Measurements from ENCODE around the gene COLGALT1. TPM values are rescaled to one million over a fixed set of nuclear protein-coding genes. Genes with fewer than 3 reads are reported as not detected.
A peak's percentile ranks its signal among the peaks of the same experiment; 100 is the strongest.
"Not testable (repeated sequence)": the region's sequence is repeated elsewhere in the genome, so short reads cannot be mapped to it uniquely, and the experiment has no call there.

COLGALT1 gene
- polyA plus RNA-seq, 2 of the 4 experiments (the other 2 are of a cell fraction): 57.1 to 64.4 TPM

DNA sequence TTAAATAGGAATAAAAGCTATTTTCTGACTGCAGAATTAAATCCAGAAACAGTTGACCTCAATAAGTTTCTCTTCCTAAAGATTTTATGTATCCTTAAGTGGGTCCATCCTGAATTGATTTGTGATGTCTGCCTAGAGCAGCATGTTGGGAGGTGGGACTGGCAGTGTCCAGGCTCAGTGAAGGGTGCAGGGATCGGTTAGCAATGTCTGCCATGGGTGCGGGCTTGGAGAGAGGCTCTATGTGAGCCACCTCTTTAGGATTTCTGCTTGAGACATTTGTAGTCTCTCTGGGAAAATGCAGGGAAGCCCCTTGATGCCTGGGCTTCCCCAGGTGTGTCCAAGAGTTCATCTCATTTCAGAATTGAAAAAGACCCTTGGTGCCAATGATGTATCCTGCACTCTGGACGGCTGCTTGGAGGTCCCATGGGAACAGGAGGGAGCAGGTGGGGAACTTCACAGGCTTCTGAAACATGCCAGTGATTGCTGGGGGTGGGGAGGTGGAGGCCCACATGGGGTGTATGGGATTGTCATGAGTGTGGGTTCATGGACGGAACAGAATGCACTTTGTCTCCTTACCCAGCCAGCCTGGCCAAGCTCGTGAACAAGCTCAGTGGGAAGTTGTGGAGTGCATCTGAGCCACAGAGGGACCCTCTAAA is 6.2 kb upstream of the COLGALT1 start:
- Histone ChIP-seq H3K27ac (no peak overlapping the region), H3K9me3 (no peaks in the 10 kb centered on the region), H3K4me3 (no peak overlapping the region), H3K4me1 (no peaks in the 10 kb centered on the region), H3K4me2 (no peak overlapping the region)
- TF ChIP-seq POLR2A (IDR thresholded peaks at IDR 0.05; ENCODE audit: low read length) (no peak), NFE2L2 (conservative IDR thresholded peaks at IDR 0.05; ENCODE audit: low read length) (no peak)
- TF ChIP-seq, protein P1, sequence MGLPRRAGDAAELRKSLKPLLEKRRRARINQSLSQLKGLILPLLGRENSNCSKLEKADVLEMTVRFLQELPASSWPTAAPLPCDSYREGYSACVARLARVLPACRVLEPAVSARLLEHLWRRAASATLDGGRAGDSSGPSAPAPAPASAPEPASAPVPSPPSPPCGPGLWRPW (IDR thresholded peaks at IDR 0.05): no peak
- TF ChIP-seq, protein P2, sequence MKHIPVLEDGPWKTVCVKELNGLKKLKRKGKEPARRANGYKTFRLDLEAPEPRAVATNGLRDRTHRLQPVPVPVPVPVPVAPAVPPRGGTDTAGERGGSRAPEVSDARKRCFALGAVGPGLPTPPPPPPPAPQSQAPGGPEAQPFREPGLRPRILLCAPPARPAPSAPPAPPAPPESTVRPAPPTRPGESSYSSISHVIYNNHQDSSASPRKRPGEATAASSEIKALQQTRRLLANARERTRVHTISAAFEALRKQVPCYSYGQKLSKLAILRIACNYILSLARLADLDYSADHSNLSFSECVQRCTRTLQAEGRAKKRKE (CRISPR knock-in tag; IDR thresholded peaks at IDR 0.05; ENCODE audit: low read depth): no peak
- ATAC-seq: no peak
- WGBS (ENCODE audit: missing lambda C conversion rate): 78% methylated on average over 5 of the region's 5 CpGs
- DNase-seq (ENCODE audit: low read depth in 1 of 2, low spot score in 1 of 2): peak in 1 of 2 experiments; percentile 36
- ChIA-PET CTCF (no interaction called here), POLR2A (no interaction called here)
- FAIRE-seq: no peak

DNA sequence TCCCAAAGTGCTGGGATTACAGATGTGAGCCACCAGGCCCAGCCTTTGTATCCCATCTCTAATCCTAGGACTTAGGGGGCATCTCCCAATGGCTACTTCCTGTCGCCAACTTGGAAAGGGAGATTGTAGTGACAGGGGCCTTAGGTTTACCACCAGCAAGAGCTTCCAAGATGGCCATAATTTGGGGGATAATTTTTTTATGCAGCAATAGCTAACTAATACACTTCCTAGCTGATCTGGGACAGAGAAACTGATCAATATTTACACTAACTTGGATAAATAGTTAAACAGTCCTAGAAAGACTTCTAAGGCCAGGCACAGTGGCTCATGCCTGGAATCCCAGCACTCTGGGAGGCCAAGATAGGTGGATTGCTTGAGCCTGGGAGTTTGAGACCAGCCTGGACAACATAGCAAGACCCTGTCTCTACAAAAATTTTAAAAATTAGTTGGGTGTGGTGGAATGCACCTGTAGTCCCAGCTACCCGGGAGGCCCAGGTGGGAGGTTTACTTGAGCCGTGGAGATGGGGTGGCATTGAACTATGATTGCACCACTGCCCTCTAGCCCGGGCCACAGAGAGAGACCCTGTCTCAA is 5.3 kb upstream of the COLGALT1 start:
- DNase-seq (ENCODE audit: low read depth in 1 of 2, low spot score in 1 of 2) (no peak), FAIRE-seq (no peak), ATAC-seq (no peak)
- TF ChIP-seq TP53 (CRISPR knock-in tag; IDR thresholded peaks at IDR 0.05) (no peak), EHMT2 (IDR thresholded peaks at IDR 0.05; ENCODE audit: low read depth) (no peak), FOSB (CRISPR knock-in tag; IDR thresholded peaks at IDR 0.05) (no peak)
- Histone ChIP-seq H3K27ac (no peak overlapping the region), H3K4me1 (peaks cover 4% of the 10 kb centered on the region; the same call in 1 of the 3 replicates), H3K4me3 (no peak overlapping the region), H3K9me3 (no peaks in the 10 kb centered on the region), H3K4me2 (no peak overlapping the region)
- ChIA-PET POLR2A (no interaction called here), CTCF (interaction anchor here (0.9 kb wide), 1 partner anchor 12 kb away, joined by 3 read pairs; no protein-coding TSS in a partner anchor)
- WGBS (ENCODE audit: missing lambda C conversion rate): 82% methylated on average over 4 of the region's 4 CpGs

DNA sequence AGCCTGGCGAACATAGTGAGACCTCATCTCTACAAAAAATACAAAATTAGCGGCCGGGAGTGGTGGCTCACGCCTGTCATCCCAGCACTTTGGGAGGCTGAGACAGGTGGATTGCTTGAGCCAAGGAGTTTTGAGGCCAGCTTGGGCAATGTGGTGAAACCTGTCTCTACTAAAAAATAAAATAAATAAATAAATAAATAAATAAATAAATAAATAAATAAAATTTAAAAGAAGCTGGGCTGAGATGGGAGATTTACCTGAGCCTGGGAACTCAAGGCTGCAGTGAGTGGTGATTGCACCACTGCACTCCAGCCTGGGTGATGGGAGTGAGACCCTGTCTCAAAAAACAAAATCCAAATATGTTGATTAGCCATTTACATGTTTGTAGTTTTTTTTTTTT is 2.7 kb upstream of the COLGALT1 start:
- H3K4me1 ChIP-seq; H3K4me2 ChIP-seq; FAIRE-seq; H3K9me3 ChIP-seq; H3K27ac ChIP-seq; POLR2A ChIA-PET; DNase-seq (ENCODE audit: low read depth in 1 of 2, low spot score in 1 of 2); H3K4me3 ChIP-seq; ATAC-seq: not testable (repeated sequence)
- TF ChIP-seq ZC3H11A (IDR thresholded peaks at IDR 0.05): peak; percentile 37; the same call in 1 of the 2 replicates
- 97% methylated on average over 4 of the region's 4 CpGs for WGBS (ENCODE audit: missing lambda C conversion rate)
- CTCF ChIA-PET: interaction anchor here (0.6 kb wide), 1 partner anchor 123 kb away, joined by 3 read pairs; no protein-coding TSS in a partner anchor

DNA sequence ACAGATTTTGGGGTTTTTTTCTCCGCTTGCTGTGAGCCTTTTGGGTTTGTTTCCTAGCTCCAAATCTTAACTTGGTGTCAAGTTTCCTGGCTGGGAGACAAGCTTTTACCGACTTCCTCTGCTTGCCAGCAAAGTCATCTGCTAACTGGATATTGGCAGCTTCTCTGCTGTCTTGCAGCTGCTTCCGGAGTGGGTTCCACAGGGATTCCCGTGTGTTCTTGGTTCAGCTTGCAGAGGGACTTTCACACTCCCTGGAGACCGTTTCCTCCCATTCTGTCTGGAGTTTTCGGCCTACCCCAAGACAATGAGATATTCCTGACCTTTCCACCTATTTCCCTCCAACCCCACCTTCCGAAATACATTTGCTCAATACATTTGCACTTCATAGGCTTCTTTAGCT is 2.2 kb upstream of the COLGALT1 start:
- H3K9me3 ChIP-seq: no peaks in the 10 kb centered on the region
- H3K4me3 ChIP-seq: no peak overlapping the region
- H3K4me2 ChIP-seq: no peak overlapping the region
- TF ChIP-seq RFX5 (IDR thresholded peaks at IDR 0.05) (no peak), KDM5A (IDR thresholded peaks at IDR 0.05) (no peak), JUNB (IDR thresholded peaks at IDR 0.05) (no peak), POLR2A (IDR thresholded peaks at IDR 0.05; ENCODE audit: low read length) (no peak), CHD2 (IDR thresholded peaks at IDR 0.05; ENCODE audit: low read length, partially characterized antibody) (no peak), TFCP2L1 (CRISPR knock-in tag; IDR thresholded peaks at IDR 0.05) (no peak), GATA3 (IDR thresholded peaks at IDR 0.05; ENCODE audit: borderline replicate concordance) (no peak), NPAS2 (CRISPR knock-in tag; IDR thresholded peaks at IDR 0.05; ENCODE audit: borderline replicate concordance) (no peak)
- TF ChIP-seq, protein P3, sequence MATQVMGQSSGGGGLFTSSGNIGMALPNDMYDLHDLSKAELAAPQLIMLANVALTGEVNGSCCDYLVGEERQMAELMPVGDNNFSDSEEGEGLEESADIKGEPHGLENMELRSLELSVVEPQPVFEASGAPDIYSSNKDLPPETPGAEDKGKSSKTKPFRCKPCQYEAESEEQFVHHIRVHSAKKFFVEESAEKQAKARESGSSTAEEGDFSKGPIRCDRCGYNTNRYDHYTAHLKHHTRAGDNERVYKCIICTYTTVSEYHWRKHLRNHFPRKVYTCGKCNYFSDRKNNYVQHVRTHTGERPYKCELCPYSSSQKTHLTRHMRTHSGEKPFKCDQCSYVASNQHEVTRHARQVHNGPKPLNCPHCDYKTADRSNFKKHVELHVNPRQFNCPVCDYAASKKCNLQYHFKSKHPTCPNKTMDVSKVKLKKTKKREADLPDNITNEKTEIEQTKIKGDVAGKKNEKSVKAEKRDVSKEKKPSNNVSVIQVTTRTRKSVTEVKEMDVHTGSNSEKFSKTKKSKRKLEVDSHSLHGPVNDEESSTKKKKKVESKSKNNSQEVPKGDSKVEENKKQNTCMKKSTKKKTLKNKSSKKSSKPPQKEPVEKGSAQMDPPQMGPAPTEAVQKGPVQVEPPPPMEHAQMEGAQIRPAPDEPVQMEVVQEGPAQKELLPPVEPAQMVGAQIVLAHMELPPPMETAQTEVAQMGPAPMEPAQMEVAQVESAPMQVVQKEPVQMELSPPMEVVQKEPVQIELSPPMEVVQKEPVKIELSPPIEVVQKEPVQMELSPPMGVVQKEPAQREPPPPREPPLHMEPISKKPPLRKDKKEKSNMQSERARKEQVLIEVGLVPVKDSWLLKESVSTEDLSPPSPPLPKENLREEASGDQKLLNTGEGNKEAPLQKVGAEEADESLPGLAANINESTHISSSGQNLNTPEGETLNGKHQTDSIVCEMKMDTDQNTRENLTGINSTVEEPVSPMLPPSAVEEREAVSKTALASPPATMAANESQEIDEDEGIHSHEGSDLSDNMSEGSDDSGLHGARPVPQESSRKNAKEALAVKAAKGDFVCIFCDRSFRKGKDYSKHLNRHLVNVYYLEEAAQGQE (IDR thresholded peaks at IDR 0.05): no peak
- TF ChIP-seq, protein P4, sequence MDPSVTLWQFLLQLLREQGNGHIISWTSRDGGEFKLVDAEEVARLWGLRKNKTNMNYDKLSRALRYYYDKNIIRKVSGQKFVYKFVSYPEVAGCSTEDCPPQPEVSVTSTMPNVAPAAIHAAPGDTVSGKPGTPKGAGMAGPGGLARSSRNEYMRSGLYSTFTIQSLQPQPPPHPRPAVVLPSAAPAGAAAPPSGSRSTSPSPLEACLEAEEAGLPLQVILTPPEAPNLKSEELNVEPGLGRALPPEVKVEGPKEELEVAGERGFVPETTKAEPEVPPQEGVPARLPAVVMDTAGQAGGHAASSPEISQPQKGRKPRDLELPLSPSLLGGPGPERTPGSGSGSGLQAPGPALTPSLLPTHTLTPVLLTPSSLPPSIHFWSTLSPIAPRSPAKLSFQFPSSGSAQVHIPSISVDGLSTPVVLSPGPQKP (IDR thresholded peaks at IDR 0.05; ENCODE audit: low read depth, low read length): no peak
- TF ChIP-seq, protein P2 (CRISPR knock-in tag; IDR thresholded peaks at IDR 0.05; ENCODE audit: low read depth): no peak
- TF ChIP-seq, protein P5, sequence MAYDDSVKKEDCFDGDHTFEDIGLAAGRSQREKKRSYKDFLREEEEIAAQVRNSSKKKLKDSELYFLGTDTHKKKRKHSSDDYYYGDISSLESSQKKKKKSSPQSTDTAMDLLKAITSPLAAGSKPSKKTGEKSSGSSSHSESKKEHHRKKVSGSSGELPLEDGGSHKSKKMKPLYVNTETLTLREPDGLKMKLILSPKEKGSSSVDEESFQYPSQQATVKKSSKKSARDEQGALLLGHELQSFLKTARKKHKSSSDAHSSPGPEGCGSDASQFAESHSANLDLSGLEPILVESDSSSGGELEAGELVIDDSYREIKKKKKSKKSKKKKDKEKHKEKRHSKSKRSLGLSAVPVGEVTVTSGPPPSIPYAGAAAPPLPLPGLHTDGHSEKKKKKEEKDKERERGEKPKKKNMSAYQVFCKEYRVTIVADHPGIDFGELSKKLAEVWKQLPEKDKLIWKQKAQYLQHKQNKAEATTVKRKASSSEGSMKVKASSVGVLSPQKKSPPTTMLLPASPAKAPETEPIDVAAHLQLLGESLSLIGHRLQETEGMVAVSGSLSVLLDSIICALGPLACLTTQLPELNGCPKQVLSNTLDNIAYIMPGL (CRISPR knock-in tag; IDR thresholded peaks at IDR 0.05; ENCODE audit: borderline replicate concordance): no peak
- no peak for FAIRE-seq
- 53% methylated on average over 7 of the region's 7 CpGs for WGBS (ENCODE audit: missing lambda C conversion rate)
- ChIA-PET POLR2A (no interaction called here), CTCF (interaction anchor here (0.6 kb wide), 1 partner anchor 124 kb away, joined by 3 read pairs; no protein-coding TSS in a partner anchor)
- ATAC-seq: no peak
- no peak overlapping the region for H3K27ac ChIP-seq
- DNase-seq (ENCODE audit: low read depth in 1 of 2, low spot score in 1 of 2): no peak
- H3K4me1 ChIP-seq: peaks cover 4% of the 10 kb centered on the region; the same call in 2 of the 3 replicates
